ENCODE measurements around the gene PSMA3.

Gene PSMA3

DNA sequence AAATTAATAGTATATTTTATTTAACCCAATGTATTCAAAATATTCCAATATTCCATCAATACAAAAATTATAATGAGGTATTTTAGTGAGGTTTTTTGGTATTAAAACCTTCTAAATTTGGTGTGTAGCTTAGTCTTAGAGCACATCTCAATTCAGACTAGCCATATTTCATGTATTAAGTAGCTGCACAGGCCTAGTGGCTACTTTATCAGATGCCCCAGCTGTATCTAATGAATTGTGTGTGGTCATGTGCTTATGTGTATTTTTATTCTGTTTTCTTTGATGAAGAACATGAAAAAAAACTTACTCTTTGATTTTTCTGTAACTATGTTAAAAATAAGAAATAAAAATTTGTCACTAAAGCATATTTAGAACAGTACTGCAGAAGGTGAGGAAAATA is 31.5 kb upstream of the PSMA3 start:
- no peak overlapping the region for H3K4me3 ChIP-seq (replicated peaks; ENCODE audit: low read depth, low read length)
- no peak for DNase-seq (ENCODE audit: extremely low read depth, low read depth)
- TF ChIP-seq, protein P1, sequence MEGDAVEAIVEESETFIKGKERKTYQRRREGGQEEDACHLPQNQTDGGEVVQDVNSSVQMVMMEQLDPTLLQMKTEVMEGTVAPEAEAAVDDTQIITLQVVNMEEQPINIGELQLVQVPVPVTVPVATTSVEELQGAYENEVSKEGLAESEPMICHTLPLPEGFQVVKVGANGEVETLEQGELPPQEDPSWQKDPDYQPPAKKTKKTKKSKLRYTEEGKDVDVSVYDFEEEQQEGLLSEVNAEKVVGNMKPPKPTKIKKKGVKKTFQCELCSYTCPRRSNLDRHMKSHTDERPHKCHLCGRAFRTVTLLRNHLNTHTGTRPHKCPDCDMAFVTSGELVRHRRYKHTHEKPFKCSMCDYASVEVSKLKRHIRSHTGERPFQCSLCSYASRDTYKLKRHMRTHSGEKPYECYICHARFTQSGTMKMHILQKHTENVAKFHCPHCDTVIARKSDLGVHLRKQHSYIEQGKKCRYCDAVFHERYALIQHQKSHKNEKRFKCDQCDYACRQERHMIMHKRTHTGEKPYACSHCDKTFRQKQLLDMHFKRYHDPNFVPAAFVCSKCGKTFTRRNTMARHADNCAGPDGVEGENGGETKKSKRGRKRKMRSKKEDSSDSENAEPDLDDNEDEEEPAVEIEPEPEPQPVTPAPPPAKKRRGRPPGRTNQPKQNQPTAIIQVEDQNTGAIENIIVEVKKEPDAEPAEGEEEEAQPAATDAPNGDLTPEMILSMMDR (IDR thresholded peaks at IDR 0.05; ENCODE audit: low read depth, low read length, missing control alignments) = no peak

DNA sequence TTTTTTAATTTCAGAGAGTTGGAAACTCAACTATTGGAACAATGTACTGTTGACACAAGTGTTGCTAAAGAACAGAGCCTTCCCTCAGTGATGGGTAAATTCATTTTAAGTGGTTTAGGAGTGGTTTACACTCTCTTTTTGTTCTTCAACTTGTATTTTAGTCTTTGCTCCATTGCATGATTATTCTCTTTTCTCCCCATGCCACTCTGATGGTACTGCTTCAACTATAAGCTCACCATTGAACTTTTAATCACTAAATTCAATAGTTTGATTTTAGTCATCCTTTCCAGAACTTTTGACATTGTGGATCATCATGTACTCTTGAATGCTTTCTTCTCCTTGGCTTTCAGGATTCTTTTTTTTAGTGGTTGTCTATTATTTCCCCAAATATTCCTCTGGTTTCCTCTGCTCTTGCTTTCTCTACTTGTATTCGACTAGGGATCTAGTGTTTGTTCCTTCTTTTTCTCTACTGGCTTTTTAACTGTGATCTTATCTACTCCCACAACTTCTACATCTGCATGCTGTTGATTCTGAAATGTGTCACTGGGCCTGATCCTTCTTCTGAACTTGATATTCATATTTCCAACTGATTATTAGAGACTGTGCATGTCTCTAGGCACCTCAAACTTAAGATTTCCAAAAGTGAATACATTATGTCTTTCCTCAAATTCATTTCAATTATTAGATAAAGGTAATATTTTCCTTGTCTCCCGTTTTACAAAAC is 29.3 kb upstream of the PSMA3 start:
- H3K4me3 ChIP-seq (replicated peaks; ENCODE audit: low read depth, low read length) = no peak overlapping the region
- TF ChIP-seq, protein P1 (IDR thresholded peaks at IDR 0.05; ENCODE audit: low read depth, low read length, missing control alignments) = no peak

DNA sequence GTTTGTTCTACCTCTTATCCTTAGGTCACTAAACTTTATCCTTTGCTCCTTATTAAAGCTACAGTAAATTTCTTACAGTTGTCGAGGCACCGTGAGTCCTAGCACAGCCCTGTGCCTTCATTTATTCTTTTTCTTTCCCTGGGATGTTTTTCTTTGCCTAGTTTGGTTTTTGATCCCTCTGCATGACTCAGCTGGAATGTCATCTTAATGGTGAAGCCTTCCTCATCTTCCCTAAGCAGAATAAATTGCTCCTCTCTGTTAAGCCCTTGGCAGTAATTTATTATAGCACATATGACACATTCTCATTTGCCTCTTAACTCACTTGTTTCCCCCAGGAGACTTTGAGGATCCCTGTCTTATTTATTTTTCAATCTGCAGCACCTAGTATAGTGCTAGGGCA is 28.1 kb upstream of the PSMA3 start:
- TF ChIP-seq, protein P1 (IDR thresholded peaks at IDR 0.05; ENCODE audit: low read depth, low read length, missing control alignments) = no peak
- no peak for DNase-seq (ENCODE audit: extremely low read depth, low read depth)

More for the DNA sequence above, 29.3 kb upstream of the PSMA3 start:
- no peak for DNase-seq (ENCODE audit: extremely low read depth, low read depth)

DNA sequence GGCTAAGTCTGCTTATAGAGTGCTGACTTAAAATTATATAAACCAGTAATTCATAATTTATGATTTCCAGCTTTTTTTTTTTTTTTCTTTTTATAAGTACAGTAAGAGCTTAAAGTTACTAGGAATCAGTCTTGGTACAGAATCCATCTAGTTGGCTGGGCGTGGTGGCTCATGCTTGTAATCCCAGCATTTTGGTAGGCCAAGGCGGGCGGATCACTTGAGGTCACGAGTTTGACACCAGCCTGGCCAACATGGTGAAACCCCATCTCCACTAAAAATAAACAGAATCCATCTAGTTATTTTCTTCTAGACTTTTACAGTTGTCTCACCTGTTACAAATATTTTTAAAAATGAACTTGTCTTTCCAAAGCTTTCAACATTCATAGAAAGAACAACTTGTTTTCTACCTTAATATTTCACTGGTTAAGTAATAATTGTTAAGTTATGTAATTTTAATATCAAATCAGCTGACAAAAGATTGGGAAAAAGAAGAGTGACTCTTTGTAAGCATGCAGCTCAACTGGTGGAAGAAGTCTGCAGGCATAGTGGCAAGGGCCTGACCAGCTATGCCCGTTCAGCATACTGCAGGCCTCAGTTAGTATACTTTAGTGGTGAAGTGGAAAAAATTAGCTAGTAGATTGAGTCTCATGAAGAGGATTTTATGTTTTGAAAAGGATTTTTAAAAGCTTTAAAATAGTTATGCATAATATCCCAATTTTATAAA is 17.4 kb upstream of the PSMA3 start:
- no peak overlapping the region for H3K4me3 ChIP-seq (replicated peaks; ENCODE audit: low read depth, low read length)
- TF ChIP-seq, protein P1 (IDR thresholded peaks at IDR 0.05; ENCODE audit: low read depth, low read length, missing control alignments) = no peak
- no peak for DNase-seq (ENCODE audit: extremely low read depth, low read depth)

More for the DNA sequence above, 28.1 kb upstream of the PSMA3 start:
- H3K4me3 ChIP-seq (replicated peaks; ENCODE audit: low read depth, low read length) = no peak overlapping the region

DNA sequence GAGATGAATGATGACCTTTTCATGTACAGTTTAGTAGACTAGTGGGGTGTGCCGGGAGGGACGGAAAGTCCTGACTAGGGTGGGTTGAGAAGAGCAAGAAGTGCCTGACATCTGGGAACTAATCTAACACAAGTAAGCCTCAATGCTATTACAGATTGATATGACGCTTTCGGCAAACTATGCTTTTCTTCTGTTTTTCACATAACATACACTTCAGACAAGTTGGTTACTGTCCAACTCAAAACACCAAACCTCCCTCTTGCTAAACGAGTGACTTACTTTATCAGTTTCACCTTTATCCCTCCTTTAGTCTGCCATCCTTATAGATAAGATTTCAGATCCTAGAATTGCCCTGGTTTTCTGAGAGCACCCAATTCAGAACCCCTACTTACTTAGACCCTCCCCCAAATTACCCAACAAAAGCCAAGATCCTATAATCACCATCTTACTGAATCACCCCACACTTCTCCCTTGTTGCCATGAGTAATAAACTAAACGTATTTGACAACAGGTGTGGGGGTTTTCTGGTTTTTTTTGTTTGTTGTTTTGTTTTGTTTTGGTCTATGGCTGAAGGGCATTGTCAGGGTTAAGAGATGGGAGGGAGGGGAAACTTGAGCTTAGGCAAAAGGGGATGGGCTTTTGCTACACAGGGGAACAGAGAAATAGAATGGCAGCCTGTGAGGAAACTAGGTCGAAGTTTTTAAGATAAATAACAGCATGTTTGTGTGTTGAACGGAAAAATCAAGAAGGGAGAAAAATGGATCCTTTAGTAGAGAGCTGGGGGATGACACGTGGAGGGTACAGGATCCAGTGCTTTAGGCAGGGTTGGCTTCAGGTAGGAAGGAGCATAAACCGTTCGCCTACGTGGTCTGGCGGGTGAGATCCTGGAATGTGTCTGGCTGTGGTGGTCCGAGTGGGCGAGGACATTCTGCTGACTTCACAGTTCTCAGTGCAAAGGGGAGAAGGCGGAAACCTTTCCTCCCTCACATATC is 6.1 kb upstream of the PSMA3 start:
- TF ChIP-seq, protein P1 (IDR thresholded peaks at IDR 0.05; ENCODE audit: low read depth, low read length, missing control alignments) = no peak
- no peak for DNase-seq (ENCODE audit: extremely low read depth, low read depth)
- peak overlapping the region; percentile 59 for H3K4me3 ChIP-seq (replicated peaks; ENCODE audit: low read depth, low read length)
